ENCODE results near the gene CPNE9. TPM values are rescaled to one million over a fixed set of nuclear protein-coding genes. Genes with fewer than 3 reads are reported as not detected.

CPNE9 gene
- total RNA-seq, 1 experiment from 2014 or later, result 3.5 TPM

- no peaks in the 10 kb centered on the region for H3K9me3 ChIP-seq (ENCODE audit: control insufficient read depth, low read depth, low read length)
- H2AFZ ChIP-seq (ENCODE audit: low read length), result no peak overlapping the region
- H2BK12ac ChIP-seq (ENCODE audit: insufficient read length, low read depth, low read length), result no peak overlapping the region
- Mint-ChIP-seq H3K9me3 (no peaks in the 10 kb centered on the region), H3K4me1 (peaks cover 7 to 8% of the 10 kb centered on the region in 2 experiments; a peak in 3 of 4 replicates), H3K4me3 (no peak overlapping the region; a peak in 1 of 5 replicates), H3K36me3 (ENCODE audit: insufficient read depth in 1 of 3, low read depth in 3 of 3) (peaks cover 6 to 21% (median 14%) of the 10 kb centered on the region in 3 experiments; a peak in 6 of 7 replicates), H3K27me3 (ENCODE audit: low read depth) (peaks cover 20% of the 10 kb centered on the region), H3K27ac (no peak overlapping the region)
- no peaks in the 10 kb centered on the region for H3K79me2 ChIP-seq (ENCODE audit: insufficient read depth, low read length)
- H2BK15ac ChIP-seq (ENCODE audit: low read depth, low read length), result no peak overlapping the region
- no peak overlapping the region for H4K8ac ChIP-seq (replicated peaks; ENCODE audit: insufficient read length, low read depth, low read length)
- H3K79me1 ChIP-seq (ENCODE audit: insufficient read depth, low read depth, low read length, poor library complexity, severe bottlenecking), result no peaks in the 10 kb centered on the region
- no peak overlapping the region for H4K5ac ChIP-seq (ENCODE audit: insufficient read length, low read depth, low read length)
- no peak overlapping the region for H2BK20ac ChIP-seq (ENCODE audit: low read depth, low read length, poor library complexity, severe bottlenecking)
- H4K20me1 ChIP-seq (ENCODE audit: control insufficient read depth, insufficient read depth, insufficient read length), result no peaks in the 10 kb centered on the region
- no peaks in the 10 kb centered on the region; the same call in 1 of the 2 replicates for H3K27me3 ChIP-seq (ENCODE audit: insufficient read depth, low read length)
- no peak overlapping the region for H3K4me2 ChIP-seq (ENCODE audit: insufficient read depth, insufficient read length, low read length)
- no peak overlapping the region for H3T11ph ChIP-seq (ENCODE audit: low read length)
- H3K23me2 ChIP-seq (ENCODE audit: insufficient read length, low read depth, low read length, poor library complexity, severe bottlenecking), result no peaks in the 10 kb centered on the region
- no peak overlapping the region for H3K9ac ChIP-seq (ENCODE audit: extremely low read depth, insufficient read length, low read length)
- H3K56ac ChIP-seq (ENCODE audit: insufficient read length, low read depth, low read length), result no peak overlapping the region
- no peak overlapping the region for H3K23ac ChIP-seq (ENCODE audit: insufficient read length, low read depth, low read length)
- H3K14ac ChIP-seq (ENCODE audit: insufficient read depth, low read length), result no peak overlapping the region
- no peak overlapping the region for H2AK5ac ChIP-seq (ENCODE audit: insufficient read length, low read length)
- H3K4ac ChIP-seq (ENCODE audit: low read depth, low read length), result no peak overlapping the region
- WGBS (ENCODE audit: extremely low coverage, insufficient read length, low lambda C conversion rate), result no CpG with 5 or more reads among the region's 5 CpGs
- no peak overlapping the region for H3K18ac ChIP-seq (ENCODE audit: insufficient read length, low read depth, low read length)
- no peak overlapping the region for H4K91ac ChIP-seq (ENCODE audit: insufficient read length, low read depth, low read length)
- no peak overlapping the region for H2BK120ac ChIP-seq (ENCODE audit: low read depth, low read length, poor library complexity, severe bottlenecking)
- no peak overlapping the region for H2BK5ac ChIP-seq (ENCODE audit: insufficient read length, low read length)
- no peak for TF ChIP-seq CTCF (conservative IDR thresholded peaks at IDR 0.05)
- H3K27ac ChIP-seq (ENCODE audit: insufficient read length, low read depth, low read length), result no peak overlapping the region
- DNase-seq, result no peak
- no peaks in the 10 kb centered on the region for H3K4me1 ChIP-seq (ENCODE audit: insufficient read depth, low read length)
Observed at GRCh38 chr3:9776896-9777693, 73.5 kb downstream of the CPNE9 start.

Data from H9 (cell line).